ENCODE measurements around the gene DCAF12L1. TPM values are rescaled to one million over a fixed set of nuclear protein-coding genes. Genes with fewer than 3 reads are reported as not detected.

Gene DCAF12L1
- total and polyA plus RNA-seq, 2 experiments from 2014 or later: 3.8 to 6.8 TPM

DNA sequence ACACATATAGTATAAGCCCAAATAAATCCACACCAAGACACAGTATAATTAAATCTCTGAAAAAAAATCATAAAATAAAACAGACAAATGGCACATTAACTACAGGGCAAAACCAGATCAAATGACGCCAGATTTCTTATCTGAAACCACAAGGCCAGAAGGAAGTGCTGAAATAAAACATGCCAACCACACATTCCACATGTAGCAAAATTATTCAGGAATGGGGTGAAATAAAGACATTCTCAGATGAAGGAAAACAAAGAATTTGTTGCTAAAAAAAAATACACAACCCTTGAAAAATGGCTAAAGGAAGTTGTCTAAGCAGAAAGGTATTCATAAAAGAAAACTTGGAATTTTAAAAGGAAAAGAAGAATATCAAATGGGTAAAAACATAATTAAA is 4.5 kb upstream of the DCAF12L1 start:
- Histone ChIP-seq H3K27ac (ENCODE audit: low read depth) (no peak overlapping the region), H3K79me2 (replicated peaks; ENCODE audit: insufficient read depth) (no peaks in the 10 kb centered on the region), H2AFZ (no peak overlapping the region), H3K4me2 (no peak overlapping the region), H3K27me3 (ENCODE audit: insufficient read depth) (peaks cover 12% of the 10 kb centered on the region), H3K4me1 (ENCODE audit: insufficient read depth) (peaks cover 7% of the 10 kb centered on the region; the same call in 1 of the 2 replicates), H3K36me3 (ENCODE audit: insufficient read depth) (no peaks in the 10 kb centered on the region), H3K4me3 (no peak overlapping the region), H4K20me1 (replicated peaks; ENCODE audit: insufficient read depth) (no peaks in the 10 kb centered on the region), H3K9me2 (ENCODE audit: insufficient read depth) (no peaks in the 10 kb centered on the region), H3F3A (replicated peaks; ENCODE audit: low read depth) (no peaks in the 10 kb centered on the region)
- Mint-ChIP-seq H3K9me3 (no peaks in the 10 kb centered on the region; the same call in 2 of the 3 replicates), H3K36me3 (ENCODE audit: low read depth) (no peaks in the 10 kb centered on the region), H3K27me3 (ENCODE audit: insufficient read depth, low read depth, poor library complexity) (peaks cover 7% of the 10 kb centered on the region), H3K4me3 (no peak overlapping the region), H3K4me1 (peaks cover 8% of the 10 kb centered on the region; the same call in 2 of the 3 replicates), H3K27ac (no peak overlapping the region)
- TF ChIP-seq EZH2 (IDR thresholded peaks at IDR 0.05; ENCODE audit: low read depth, unreplicated experiment) (no peak), JUNB (IDR thresholded peaks at IDR 0.05; ENCODE audit: unreplicated experiment) (no peak), CREB1 (CRISPR knock-in tag; IDR thresholded peaks at IDR 0.05; ENCODE audit: low read depth) (no peak), STAT1 (IDR thresholded peaks at IDR 0.05; ENCODE audit: unreplicated experiment) (no peak), POLR2AphosphoS5 (IDR thresholded peaks at IDR 0.05; ENCODE audit: low read depth) (no peak), NANOG (IDR thresholded peaks at IDR 0.05; ENCODE audit: borderline replicate concordance) (no peak), ZNF114 (CRISPR knock-in tag; IDR thresholded peaks at IDR 0.05) (no peak), EZH2phosphoT487 (IDR thresholded peaks at IDR 0.05; ENCODE audit: unreplicated experiment) (no peak), ZNF331 (CRISPR knock-in tag; IDR thresholded peaks at IDR 0.05; ENCODE audit: low read depth) (no peak)
- TF ChIP-seq, protein P1, sequence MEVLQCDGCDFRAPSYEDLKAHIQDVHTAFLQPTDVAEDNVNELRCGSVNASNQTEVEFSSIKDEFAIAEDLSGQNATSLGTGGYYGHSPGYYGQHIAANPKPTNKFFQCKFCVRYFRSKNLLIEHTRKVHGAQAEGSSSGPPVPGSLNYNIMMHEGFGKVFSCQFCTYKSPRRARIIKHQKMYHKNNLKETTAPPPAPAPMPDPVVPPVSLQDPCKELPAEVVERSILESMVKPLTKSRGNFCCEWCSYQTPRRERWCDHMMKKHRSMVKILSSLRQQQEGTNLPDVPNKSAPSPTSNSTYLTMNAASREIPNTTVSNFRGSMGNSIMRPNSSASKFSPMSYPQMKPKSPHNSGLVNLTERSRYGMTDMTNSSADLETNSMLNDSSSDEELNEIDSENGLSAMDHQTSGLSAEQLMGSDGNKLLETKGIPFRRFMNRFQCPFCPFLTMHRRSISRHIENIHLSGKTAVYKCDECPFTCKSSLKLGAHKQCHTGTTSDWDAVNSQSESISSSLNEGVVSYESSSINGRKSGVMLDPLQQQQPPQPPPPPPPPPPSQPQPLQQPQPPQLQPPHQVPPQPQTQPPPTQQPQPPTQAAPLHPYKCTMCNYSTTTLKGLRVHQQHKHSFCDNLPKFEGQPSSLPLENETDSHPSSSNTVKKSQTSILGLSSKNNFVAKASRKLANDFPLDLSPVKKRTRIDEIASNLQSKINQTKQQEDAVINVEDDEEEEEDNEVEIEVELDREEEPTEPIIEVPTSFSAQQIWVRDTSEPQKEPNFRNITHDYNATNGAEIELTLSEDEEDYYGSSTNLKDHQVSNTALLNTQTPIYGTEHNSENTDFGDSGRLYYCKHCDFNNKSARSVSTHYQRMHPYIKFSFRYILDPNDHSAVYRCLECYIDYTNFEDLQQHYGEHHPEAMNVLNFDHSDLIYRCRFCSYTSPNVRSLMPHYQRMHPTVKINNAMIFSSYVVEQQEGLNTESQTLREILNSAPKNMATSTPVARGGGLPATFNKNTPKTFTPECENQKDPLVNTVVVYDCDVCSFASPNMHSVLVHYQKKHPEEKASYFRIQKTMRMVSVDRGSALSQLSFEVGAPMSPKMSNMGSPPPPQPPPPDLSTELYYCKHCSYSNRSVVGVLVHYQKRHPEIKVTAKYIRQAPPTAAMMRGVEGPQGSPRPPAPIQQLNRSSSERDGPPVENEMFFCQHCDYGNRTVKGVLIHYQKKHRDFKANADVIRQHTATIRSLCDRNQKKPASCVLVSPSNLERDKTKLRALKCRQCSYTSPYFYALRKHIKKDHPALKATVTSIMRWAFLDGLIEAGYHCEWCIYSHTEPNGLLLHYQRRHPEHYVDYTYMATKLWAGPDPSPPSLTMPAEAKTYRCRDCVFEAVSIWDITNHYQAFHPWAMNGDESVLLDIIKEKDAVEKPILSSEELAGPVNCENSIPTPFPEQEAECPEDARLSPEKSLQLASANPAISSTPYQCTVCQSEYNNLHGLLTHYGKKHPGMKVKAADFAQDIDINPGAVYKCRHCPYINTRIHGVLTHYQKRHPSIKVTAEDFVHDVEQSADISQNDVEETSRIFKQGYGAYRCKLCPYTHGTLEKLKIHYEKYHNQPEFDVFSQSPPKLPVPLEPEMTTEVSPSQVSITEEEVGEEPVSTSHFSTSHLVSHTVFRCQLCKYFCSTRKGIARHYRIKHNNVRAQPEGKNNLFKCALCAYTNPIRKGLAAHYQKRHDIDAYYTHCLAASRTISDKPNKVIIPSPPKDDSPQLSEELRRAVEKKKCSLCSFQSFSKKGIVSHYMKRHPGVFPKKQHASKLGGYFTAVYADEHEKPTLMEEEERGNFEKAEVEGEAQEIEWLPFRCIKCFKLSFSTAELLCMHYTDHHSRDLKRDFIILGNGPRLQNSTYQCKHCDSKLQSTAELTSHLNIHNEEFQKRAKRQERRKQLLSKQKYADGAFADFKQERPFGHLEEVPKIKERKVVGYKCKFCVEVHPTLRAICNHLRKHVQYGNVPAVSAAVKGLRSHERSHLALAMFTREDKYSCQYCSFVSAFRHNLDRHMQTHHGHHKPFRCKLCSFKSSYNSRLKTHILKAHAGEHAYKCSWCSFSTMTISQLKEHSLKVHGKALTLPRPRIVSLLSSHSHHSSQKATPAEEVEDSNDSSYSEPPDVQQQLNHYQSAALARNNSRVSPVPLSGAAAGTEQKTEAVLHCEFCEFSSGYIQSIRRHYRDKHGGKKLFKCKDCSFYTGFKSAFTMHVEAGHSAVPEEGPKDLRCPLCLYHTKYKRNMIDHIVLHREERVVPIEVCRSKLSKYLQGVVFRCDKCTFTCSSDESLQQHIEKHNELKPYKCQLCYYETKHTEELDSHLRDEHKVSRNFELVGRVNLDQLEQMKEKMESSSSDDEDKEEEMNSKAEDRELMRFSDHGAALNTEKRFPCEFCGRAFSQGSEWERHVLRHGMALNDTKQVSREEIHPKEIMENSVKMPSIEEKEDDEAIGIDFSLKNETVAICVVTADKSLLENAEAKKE (CRISPR knock-in tag; IDR thresholded peaks at IDR 0.05): no peak
- TF ChIP-seq, protein P2, sequence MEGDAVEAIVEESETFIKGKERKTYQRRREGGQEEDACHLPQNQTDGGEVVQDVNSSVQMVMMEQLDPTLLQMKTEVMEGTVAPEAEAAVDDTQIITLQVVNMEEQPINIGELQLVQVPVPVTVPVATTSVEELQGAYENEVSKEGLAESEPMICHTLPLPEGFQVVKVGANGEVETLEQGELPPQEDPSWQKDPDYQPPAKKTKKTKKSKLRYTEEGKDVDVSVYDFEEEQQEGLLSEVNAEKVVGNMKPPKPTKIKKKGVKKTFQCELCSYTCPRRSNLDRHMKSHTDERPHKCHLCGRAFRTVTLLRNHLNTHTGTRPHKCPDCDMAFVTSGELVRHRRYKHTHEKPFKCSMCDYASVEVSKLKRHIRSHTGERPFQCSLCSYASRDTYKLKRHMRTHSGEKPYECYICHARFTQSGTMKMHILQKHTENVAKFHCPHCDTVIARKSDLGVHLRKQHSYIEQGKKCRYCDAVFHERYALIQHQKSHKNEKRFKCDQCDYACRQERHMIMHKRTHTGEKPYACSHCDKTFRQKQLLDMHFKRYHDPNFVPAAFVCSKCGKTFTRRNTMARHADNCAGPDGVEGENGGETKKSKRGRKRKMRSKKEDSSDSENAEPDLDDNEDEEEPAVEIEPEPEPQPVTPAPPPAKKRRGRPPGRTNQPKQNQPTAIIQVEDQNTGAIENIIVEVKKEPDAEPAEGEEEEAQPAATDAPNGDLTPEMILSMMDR (conservative IDR thresholded peaks at IDR 0.05; ENCODE audit: low read depth in 2 of 2): no peak
- TF ChIP-seq, protein P3, sequence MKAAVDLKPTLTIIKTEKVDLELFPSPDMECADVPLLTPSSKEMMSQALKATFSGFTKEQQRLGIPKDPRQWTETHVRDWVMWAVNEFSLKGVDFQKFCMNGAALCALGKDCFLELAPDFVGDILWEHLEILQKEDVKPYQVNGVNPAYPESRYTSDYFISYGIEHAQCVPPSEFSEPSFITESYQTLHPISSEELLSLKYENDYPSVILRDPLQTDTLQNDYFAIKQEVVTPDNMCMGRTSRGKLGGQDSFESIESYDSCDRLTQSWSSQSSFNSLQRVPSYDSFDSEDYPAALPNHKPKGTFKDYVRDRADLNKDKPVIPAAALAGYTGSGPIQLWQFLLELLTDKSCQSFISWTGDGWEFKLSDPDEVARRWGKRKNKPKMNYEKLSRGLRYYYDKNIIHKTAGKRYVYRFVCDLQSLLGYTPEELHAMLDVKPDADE (IDR thresholded peaks at IDR 0.05): no peak
- TF ChIP-seq, protein P4, sequence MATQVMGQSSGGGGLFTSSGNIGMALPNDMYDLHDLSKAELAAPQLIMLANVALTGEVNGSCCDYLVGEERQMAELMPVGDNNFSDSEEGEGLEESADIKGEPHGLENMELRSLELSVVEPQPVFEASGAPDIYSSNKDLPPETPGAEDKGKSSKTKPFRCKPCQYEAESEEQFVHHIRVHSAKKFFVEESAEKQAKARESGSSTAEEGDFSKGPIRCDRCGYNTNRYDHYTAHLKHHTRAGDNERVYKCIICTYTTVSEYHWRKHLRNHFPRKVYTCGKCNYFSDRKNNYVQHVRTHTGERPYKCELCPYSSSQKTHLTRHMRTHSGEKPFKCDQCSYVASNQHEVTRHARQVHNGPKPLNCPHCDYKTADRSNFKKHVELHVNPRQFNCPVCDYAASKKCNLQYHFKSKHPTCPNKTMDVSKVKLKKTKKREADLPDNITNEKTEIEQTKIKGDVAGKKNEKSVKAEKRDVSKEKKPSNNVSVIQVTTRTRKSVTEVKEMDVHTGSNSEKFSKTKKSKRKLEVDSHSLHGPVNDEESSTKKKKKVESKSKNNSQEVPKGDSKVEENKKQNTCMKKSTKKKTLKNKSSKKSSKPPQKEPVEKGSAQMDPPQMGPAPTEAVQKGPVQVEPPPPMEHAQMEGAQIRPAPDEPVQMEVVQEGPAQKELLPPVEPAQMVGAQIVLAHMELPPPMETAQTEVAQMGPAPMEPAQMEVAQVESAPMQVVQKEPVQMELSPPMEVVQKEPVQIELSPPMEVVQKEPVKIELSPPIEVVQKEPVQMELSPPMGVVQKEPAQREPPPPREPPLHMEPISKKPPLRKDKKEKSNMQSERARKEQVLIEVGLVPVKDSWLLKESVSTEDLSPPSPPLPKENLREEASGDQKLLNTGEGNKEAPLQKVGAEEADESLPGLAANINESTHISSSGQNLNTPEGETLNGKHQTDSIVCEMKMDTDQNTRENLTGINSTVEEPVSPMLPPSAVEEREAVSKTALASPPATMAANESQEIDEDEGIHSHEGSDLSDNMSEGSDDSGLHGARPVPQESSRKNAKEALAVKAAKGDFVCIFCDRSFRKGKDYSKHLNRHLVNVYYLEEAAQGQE (IDR thresholded peaks at IDR 0.05; ENCODE audit: unreplicated experiment): no peak
- ATAC-seq: no peak
- DNase-seq (ENCODE audit: low spot score): no peak

Data from GM23338 (cell line).